Vagina (tissue), 2 donors: ENCODE results near the gene ELMO1.

Experiments
- CTCF ChIP-seq, 3 experiments: fragments of 450-650 bp in 2 of 3; fragments of 200-600 bp in 1 of 3; sonication (generic) in 1 of 3; IDR thresholded peaks; one replicate each; pipeline ENCODE4 v1.5.1; 2017 to 2019; ENCODE audit warnings: antibody characterized with exemption in 3 of 3, mild to moderate bottlenecking in 2 of 3, moderate library complexity in 2 of 3
- POLR2A ChIP-seq, 2 donors: fragments of 450-650 bp; IDR thresholded peaks; one replicate each; pipeline ENCODE4 v1.6.1; 2017; ENCODE audit warnings: antibody characterized with exemption in 2 of 2, mild to moderate bottlenecking in 2 of 2, moderate library complexity in 2 of 2
- POLR2AphosphoS5 ChIP-seq, 2 donors: sonication (generic); formaldehyde crosslinking; IDR thresholded peaks; one replicate each; pipeline ENCODE4 v1.9.0; 2017; ENCODE audit warnings: antibody characterized with exemption in 2 of 2, mild to moderate bottlenecking in 2 of 2, low read depth in 1 of 2; ENCODE audit not compliant: insufficient read depth in 1 of 2

- no peak for TF ChIP-seq POLR2AphosphoS5 (IDR thresholded peaks at IDR 0.05; ENCODE audit: insufficient read depth in 1 of 2, low read depth in 1 of 2)
- TF ChIP-seq POLR2A (IDR thresholded peaks at IDR 0.05), result no peak
- no peak for TF ChIP-seq CTCF (IDR thresholded peaks at IDR 0.05)
Observed at GRCh38 chr7:37174460-37174859, 274.2 kb downstream of the ELMO1 start.
